GM18951 (cell line): ENCODE data around the gene ATAD3A.
"Not testable (repeated sequence)": the region's sequence is repeated elsewhere in the genome, so short reads cannot be mapped to it uniquely, and the experiment has no call there.

ENCODE experiments used
- POLR2A ChIP-seq: IDR thresholded peaks from 4 replicates; pipeline ENCODE4 v1.6.1; 2011; ENCODE audit warnings: mild to moderate bottlenecking; ENCODE audit not compliant: insufficient read length, insufficient read depth; ENCODE audit errors: extremely low read depth
- in situ Hi-C: fragments of 300-500 bp; cut with MboI; formaldehyde crosslinking; loops from one replicate; pipeline ENCODE4 v1.12.0; 2022; ENCODE audit warnings: low sequenced_read_pairs, mixed read lengths, inconsistent platforms; ENCODE audit not compliant: unreplicated experiment

ATAD3A gene

DNA sequence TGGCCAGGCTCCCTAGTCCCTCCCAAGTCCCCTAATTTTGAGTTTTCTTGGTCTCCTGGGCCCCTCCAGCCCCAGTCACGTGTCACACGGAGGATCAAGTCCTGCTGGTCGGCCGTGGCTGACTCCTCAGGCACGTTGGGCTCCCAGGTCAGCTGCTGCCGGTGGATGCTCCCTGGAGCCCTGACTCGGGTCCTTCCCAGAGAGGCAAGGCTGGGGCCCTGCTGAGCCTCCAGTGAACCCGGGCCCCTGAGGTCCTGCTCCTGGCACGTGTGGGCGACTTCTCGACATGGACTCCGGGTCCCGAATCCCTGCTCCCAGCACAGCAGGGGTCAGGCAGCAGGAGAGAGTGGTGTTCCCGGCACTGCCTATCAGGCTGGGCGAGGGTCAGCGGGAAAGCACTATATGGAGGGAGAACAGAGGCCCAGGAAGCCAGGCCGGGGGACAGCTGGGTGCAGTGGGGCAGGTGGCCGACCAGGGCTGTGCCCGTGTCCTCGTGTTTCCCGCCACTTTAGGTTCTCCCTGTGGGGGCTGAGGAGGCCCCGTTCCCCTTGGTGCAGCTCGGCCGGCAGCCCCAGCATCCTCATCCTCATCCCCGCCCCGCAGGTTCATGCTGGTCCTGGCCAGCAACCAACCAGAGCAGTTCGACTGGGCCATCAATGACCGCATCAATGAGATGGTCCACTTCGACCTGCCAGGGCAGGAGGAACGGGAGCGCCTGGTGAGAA is 15.3 kb downstream of the ATAD3A start:
- in situ Hi-C loops, result no loop called here
- no peak for TF ChIP-seq POLR2A

DNA sequence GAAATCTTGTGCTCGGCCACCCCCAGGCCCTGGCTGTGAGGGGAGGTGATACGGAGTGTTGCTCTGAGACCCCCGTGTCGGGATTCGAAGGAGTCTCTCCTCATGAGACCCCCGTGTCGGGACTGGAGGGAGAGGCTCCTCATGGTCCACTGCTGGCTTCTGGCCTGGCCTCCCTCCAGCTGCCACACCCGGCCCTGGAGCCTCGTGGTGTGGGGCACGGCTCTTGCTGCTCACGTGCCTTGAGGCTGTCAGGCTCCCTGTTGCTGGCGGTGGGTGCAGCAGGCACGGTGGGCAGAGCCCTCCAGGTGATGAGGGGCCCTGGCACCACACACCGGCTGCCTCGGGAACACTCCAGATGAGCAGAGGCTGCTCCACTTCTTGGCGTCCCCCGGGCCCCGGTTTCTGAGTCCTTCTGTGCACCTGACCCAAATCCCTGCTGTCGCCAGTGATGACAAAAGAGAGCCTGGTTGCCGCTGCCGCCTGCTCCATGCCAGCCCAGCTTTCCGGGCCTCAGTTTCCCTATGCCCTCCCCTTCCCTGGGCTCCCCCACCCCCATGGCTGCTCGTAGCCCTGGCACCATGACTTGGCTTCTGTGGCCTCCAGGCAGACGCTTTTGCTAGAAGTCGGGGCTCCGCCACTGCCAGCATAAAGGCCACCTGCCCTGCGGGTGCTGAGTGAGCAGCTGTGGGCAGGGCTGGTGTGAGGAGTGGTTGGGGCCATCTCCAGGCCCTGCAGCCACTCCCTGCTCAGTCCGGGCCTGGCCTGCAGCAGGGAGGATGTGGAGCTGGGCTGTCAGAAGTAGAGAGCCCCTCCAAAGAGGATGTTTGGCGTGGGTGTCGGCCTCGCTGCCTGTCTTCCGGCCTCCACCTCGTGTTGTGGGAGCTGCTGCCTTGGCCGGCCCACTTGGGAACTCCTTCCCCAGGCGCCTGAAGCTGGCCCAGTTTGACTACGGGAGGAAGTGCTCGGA is 16.6 kb downstream of the ATAD3A start:
- in situ Hi-C loops, result no loop called here
- no peak for TF ChIP-seq POLR2A

DNA sequence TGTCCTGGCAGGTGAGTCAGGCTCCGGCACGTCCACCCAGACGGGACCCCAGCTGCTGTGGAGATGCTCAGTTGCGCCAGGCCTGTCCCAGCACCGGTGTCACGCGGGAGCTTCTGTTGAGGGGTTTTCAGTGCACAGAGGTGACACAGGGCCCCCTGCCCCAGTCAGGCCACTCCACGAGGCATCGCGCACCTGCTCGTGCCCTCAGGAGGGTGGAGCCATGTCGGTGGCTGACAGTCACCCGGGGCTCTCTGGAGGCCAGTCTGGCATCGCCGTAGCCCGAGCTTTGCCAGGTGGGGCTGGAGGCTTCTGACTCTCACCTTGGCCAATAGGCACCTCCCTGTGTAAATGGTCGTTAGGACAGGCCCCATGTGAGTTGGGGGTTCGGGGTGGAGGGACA is 17.4 kb downstream of the ATAD3A start:
- no peak for TF ChIP-seq POLR2A
- in situ Hi-C loops, result no loop called here

DNA sequence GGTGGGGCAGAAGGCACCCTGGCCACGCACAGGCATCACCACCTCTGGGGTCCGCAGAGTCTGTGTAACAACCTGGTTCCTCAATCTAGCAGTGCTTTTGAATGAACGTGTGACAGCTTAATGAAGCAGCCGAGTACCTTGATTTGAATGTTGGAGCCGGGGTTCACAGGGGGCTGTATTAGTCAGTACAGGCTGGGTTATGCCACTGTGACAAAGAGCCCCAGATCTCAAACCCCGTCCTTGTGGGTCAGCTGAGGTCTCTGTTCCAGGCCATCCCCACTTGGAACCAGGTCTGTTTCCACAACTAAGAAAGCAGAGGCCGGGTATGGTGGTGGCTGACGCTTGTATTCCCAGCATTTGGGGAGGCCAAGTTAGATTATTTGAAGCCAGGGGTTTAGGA is 18.0 kb downstream of the ATAD3A start:
- in situ Hi-C loops, result no loop called here
- no peak for TF ChIP-seq POLR2A

DNA sequence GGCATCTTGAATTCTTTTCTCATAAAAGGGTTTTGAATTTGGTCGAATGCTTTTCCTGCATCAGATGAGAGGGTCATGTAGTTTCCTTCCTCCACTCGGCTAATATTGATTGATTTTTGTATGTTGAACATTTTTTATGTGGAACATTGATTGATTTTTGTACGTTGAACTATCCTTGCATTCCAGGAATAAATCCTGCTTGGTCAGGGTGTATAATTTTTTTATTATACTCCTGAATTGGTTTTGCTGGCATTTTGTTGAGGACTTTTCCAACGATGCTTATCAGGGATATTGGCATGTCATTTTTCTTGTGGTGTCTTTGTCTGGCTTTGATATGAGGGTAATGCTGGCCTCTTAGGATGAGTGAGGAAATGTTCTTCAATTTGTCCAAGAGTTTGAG is 20.0 kb downstream of the ATAD3A start:
- no peak for TF ChIP-seq POLR2A
- in situ Hi-C loops, result no loop called here

DNA sequence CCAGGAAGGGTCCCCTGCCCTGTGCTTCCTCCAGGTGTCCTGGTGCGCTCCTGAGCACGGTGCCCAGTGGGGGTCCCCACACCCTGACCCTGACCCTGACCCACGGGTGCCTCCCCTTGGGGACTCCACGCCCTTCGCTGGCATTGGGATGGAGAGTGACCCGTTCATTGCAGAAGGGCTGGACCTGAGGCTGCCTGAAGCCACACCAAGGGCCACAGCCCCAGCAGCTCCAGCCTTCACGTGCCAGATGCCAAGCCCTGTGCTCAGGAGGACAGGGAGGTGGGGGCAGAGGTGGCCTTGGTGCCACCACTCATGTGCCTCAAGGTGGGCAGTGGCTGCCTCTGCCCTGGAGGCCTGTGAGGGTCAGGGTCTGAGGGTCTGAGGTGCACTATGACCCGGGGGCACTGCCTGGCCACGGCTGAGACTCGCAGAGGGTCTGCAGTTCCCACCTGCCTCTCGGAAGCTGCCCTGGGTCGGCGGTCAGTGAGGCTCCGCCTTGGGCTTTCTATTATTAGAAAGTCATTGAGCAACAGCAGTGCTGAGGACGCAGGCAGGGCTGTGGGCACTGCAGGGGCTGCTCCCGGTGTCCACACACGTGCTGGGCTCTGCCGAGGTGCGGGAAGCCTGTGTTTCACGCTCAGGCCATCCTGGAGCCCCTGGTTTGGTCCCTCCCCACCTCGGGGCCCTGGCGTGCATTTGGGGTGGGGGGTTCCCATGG is 21.4 kb downstream of the ATAD3A start:
- in situ Hi-C loops, result not testable (repeated sequence)

DNA sequence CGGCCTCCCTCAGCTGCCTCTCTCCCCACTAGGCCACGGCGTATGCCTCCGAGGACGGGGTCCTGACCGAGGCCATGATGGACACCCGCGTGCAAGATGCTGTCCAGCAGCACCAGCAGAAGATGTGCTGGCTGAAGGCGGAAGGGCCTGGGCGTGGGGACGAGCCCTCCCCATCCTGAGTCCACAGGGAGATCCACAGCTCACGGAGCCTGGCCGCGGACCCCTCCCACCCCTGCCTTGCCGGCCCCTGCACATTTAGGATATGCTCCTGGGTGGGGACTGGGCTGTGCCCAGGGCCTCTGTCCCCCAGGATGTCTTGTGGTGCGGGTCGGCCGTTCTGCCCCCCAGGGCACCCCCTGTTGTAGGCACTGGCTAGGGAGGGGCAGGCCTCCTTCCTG is 21.9 kb downstream of the ATAD3A start:
- in situ Hi-C loops, result not testable (repeated sequence)

DNA sequence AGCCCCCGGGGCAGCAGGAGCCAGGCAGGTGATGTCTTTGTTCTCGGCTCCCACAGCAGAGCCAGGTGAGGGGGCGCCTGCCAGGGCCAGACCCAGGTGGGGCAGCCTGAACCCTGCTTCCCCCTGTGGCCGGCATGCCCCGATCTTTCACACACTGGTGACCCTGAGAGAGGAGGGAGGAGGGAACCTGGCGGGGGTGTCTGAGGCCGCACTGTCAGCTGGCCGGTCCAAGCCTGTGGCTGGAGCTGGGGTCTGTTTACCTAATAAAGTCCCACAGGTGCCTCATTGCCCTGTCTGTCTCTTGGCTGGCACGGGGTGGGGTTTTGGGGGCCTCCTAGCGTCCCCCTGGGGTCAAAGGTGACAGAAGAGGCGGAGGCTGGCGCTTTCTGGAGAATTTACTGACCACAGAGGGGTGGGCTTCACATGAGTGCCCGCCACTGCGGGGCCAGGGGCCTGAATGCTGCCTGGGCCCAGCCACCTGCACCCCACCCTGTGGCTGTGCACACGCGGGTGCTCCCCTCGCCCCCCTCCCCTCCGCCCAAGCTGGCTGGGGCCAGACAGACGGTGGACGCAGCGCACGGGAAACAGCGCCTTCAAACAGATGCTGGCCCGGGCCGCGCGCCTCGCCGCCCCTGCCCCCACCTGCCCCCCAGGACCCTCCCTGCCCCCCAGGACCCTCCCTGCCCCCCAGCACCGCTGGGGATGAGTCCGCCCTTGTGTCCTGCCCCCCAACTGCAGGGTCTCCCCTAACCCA is 22.6 kb downstream of the ATAD3A start:
- no peak for TF ChIP-seq POLR2A
- in situ Hi-C loops, result no loop called here

DNA sequence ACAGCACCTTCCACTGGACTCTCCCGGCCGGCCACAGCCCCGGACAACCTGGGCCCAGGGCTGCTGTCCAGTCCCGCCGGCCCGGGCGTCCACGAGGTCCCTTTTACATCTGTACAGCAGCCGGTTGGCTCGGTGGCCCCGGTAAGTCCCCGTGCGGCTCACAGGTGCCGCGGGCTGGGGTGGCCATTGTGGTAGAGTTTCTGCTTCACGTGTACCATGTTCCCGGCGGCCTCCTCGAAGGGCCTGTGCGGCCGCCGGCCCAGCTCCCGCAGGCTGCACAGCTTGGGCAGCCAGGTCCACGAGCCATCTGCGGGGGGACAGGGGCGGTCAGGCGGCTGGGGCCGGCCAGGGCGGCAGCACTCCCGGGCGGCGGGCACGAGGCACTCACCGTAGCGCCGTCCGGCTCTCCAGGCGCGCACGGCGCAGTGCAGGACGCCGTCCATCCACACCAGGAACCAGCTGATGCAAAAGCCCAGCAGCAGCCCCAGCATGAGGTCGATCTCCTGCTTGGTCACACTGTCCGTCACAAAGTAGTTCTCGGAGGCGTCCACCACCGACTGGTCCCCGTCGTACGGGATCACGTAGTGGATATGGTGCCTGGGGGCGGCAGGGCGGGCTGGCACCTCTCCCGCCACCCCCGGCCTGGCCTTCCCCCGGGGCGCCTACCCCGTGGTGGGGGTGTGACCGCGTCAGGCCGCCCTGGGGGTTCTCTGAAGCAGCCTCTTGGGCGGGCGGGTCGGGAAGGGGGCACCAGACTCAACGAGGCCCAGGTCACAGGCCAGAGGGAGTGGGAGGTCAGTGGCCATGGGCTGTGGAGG is 23.4 kb downstream of the ATAD3A start:
- TF ChIP-seq POLR2A, result no peak
- in situ Hi-C loops, result no loop called here

DNA sequence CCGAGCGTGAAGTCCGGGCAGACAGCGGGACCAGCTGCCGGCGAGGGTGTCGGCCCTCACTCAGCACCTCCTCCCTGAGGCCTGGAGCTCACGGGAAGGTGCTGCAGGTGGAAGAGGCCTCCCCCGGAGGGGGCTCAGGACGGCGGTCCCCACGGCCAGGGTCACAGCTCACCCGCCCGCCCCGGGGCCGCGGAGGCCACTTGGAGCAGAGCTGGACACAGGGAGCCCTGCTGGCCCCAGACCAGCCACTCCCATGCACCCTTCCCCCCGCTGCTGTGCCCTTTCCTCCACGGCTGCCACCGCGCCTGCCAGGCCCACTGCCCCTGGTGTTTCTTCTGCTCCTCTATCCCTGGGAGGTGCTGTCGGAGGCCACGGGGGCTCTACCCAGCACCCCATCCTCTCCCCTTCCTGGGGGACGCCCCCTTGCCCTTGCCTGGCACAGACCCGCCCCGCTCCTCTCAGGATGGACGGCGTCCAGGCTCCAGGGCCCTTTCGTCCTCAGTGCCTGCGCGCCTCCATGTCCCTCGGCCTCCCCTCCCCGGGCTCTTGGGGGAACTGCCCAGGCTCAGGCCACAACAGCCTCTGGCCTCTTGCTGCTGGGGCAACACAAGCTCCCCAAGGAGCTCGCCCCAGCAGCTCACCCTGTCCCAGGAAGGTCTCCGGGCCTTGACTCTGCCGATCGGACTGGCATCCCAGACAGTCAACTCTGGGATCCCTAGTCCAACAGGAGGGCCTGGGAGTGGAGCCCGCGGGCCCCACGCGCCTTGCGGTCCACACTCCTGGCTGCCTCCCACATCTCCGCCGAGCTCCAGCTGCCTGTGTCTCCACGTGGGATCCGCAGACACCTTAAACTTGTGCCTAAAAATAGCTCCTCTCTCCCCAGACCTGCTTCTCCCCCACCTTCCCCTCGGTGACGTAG is 24.3 kb downstream of the ATAD3A start:
- no peak for TF ChIP-seq POLR2A
- in situ Hi-C loops, result no loop called here

DNA sequence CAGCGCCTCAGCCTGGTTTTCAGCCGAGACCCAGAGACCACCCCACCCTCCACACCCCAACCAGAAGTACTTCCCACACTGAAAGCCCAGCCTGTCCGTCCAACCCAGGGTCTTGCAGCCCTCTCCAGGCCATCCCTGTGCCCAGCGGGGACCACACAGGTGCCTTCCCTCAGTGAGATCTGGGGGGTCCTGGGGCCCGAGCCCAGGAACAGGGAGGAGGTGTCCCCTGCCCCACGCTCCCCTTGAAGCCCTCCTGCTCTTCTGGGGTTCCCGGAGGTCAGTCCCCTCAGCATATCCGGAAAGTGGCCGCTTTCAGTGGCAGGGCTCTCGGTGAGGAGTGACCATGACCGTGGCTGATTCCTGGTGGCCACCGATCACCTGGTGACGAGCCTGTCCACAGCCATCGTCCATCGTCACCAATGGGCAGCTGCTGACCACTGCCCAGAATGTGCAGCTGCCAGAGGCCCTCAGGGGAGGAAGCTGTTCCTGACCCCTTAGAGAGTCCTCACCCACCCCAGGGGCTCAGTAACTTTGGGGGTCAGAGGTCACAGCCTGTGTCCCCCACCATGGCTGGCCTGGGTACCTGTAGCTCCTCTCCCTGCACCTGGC is 25.1 kb downstream of the ATAD3A start:
- in situ Hi-C loops, result no loop called here
- TF ChIP-seq POLR2A, result no peak
